Tibial artery (tissue), 4 donors: Measurements from ENCODE around the gene GEMIN2.
"Not testable (repeated sequence)": the region's sequence is repeated elsewhere in the genome, so short reads cannot be mapped to it uniquely, and the experiment has no call there.

Source experiments
- DNase-seq, 2 donors: peaks; one replicate each; pipeline ENCODE4 v3.0.0-alpha.2; 2019
- H3K27ac ChIP-seq, 2 donors: fragments of 200-600 bp; sonication (generic) in 1 of 2; 1 replicate in 1 of 2; 2 replicates in 1 of 2; pipeline ENCODE4 v1.5.1; 2018 to 2019; ENCODE audit warnings: mild to moderate bottlenecking in 1 of 2
- H3K27me3 ChIP-seq, 2 donors: fragments of 200-600 bp; sonication (generic) in 1 of 2; one replicate each; pipeline versions ENCODE4 v1.5.1 to v1.6.0; 2016 to 2019
- H3K36me3 ChIP-seq, 3 donors: fragments of 200-600 bp; sonication (generic) in 2 of 3; one replicate each; pipeline ENCODE4 v1.5.1; 2016 to 2019; ENCODE audit warnings: mild to moderate bottlenecking in 2 of 3
- H3K4me1 ChIP-seq, 4 donors: fragments of 200-600 bp; sonication (generic) in 2 of 4; 1 replicate in 3 of 4; 2 replicates in 1 of 4; pipeline ENCODE4 v1.5.1; 2016 to 2019
- H3K4me3 ChIP-seq, 2 donors: fragments of 200-600 bp; sonication (generic) in 1 of 2; 1 replicate in 1 of 2; 2 replicates in 1 of 2; pipeline ENCODE4 v1.5.1; 2018 to 2019; ENCODE audit warnings: mild to moderate bottlenecking in 2 of 2
- H3K9me3 ChIP-seq, 3 donors: fragments of 200-600 bp; sonication (generic) in 1 of 3; one replicate each; pipeline ENCODE4 v1.5.1; 2016 to 2019
- CTCF ChIP-seq, 2 experiments: fragments of 200-600 bp in 1 of 2; fragments of 450-650 bp in 1 of 2; IDR thresholded peaks; one replicate each; pipeline ENCODE4 v1.5.1; 2017 to 2019; ENCODE audit warnings: antibody characterized with exemption in 2 of 2, mild to moderate bottlenecking in 1 of 2, moderate library complexity in 1 of 2
- intact Hi-C: fragments of 100-400 bp; cut with DNase I; formaldehyde crosslinking; loops from one replicate; pipeline ENCODE4 v1.15.0; 2023; ENCODE audit warnings: low total_unique reads

The GEMIN2 gene

GRCh38 chr14:39138440-39138839, 24.3 kb downstream of the GEMIN2 start:
- H3K4me3 ChIP-seq: no peak overlapping the region
- no peak for DNase-seq
- H3K4me1 ChIP-seq: no peaks in the 10 kb centered on the region
- TF ChIP-seq CTCF (IDR thresholded peaks at IDR 0.05): no peak
- H3K27ac ChIP-seq: no peak overlapping the region
- H3K27me3 ChIP-seq: no peaks in the 10 kb centered on the region
- intact Hi-C loops: no loop called here
- H3K9me3 ChIP-seq: no peaks in the 10 kb centered on the region
- H3K36me3 ChIP-seq: peaks cover 22 to 70% (median 64%) of the 10 kb centered on the region in 3 donors

GRCh38 chr14:39140170-39140569, 26.0 kb downstream of the GEMIN2 start:
- Histone ChIP-seq H3K27ac (no peak overlapping the region), H3K36me3 (peaks cover 22 to 57% (median 47%) of the 10 kb centered on the region in 3 donors), H3K4me3 (no peak overlapping the region), H3K4me1 (no peaks in the 10 kb centered on the region), H3K9me3 (no peaks in the 10 kb centered on the region), H3K27me3 (no peaks in the 10 kb centered on the region)
- intact Hi-C loops: no loop called here
- no peak for TF ChIP-seq CTCF (IDR thresholded peaks at IDR 0.05)
- no peak for DNase-seq

- peaks cover 16 to 44% (median 41%) of the 10 kb centered on the region in 3 donors for H3K36me3 ChIP-seq
- DNase-seq, H3K4me3 ChIP-seq, H3K27me3 ChIP-seq, H3K27ac ChIP-seq, H3K4me1 ChIP-seq, intact Hi-C loops, H3K9me3 ChIP-seq: not testable (repeated sequence)
These were observed 27.5 kb downstream of the GEMIN2 start for GRCh38 chr14:39141623-39142022.

- H3K9me3 ChIP-seq, H3K27ac ChIP-seq, DNase-seq, H3K4me3 ChIP-seq, H3K27me3 ChIP-seq, H3K4me1 ChIP-seq, intact Hi-C loops: not testable (repeated sequence)
- H3K36me3 ChIP-seq: peaks cover 14 to 42% (median 38%) of the 10 kb centered on the region in 3 donors
These were observed 29.1 kb downstream of the GEMIN2 start for GRCh38 chr14:39143226-39143625.

GRCh38 chr14:39145266-39145966, 31.3 kb downstream of the GEMIN2 start:
- intact Hi-C loops: no loop called here
- Histone ChIP-seq H3K36me3 (peaks cover 22 to 42% (median 38%) of the 10 kb centered on the region in 3 donors), H3K4me1 (no peaks in the 10 kb centered on the region), H3K27me3 (no peaks in the 10 kb centered on the region), H3K4me3 (no peak overlapping the region), H3K27ac (no peak overlapping the region), H3K9me3 (no peaks in the 10 kb centered on the region)
- no peak for TF ChIP-seq CTCF (IDR thresholded peaks at IDR 0.05)
- DNase-seq: no peak

GRCh38 chr14:39154594-39155189, 40.6 kb downstream of the GEMIN2 start:
- Histone ChIP-seq H3K36me3 (peaks cover 31 to 77% (median 61%) of the 10 kb centered on the region in 3 donors), H3K9me3 (no peaks in the 10 kb centered on the region), H3K27me3 (no peaks in the 10 kb centered on the region), H3K27ac (no peak overlapping the region), H3K4me1 (no peaks in the 10 kb centered on the region), H3K4me3 (no peak overlapping the region)
- no peak for DNase-seq
- intact Hi-C loops: no loop called here
- TF ChIP-seq CTCF (IDR thresholded peaks at IDR 0.05): no peak
